K562 (cell line): ENCODE results near the gene TRNP1. TPM values are rescaled to one million over a fixed set of nuclear protein-coding genes. Genes with fewer than 3 reads are reported as not detected.
A peak's percentile ranks its signal among the peaks of the same experiment; 100 is the strongest.

Experiments
- ATAC-seq: fragments of 200-7000 bp; cut with Tn5 transposase; 3 replicates; pipeline ENCODE4 v1.9.1; 2020; ENCODE audit warnings: moderate library complexity
- BruUV-seq: library from RNA; stranded (reverse); fragments of 400-500 nt; replicated peaks from 2 replicates; lab custom pipeline; 2021; lab: Mats Ljungman, UMichigan
- CTCF ChIA-PET: fragments of 300-600 bp; formaldehyde crosslinking; extraction: SDS; loops from one replicate; lab custom pipeline; 2021; ENCODE audit warnings: low intra/inter-chr PET ratio; lab: Yijun Ruan, JAX
- POLR2A ChIA-PET: fragments of 300-600, 350-650 bp; sonication (Branson Sonifier 250); formaldehyde crosslinking; extraction: SDS; loops from one replicate; lab custom pipeline; 2021; ENCODE audit warnings: antibody characterized with exemption, inconsistent platforms; lab: Yijun Ruan, JAX
- DNase-seq, 4 experiments: peaks; one replicate each; pipeline versions ENCODE4 v3.0.0 to v3.0.0-alpha.2; 2011 to 2018; ENCODE audit warnings: low spot score in 3 of 4, mixed read lengths in 3 of 4; ENCODE audit errors: extremely low read depth in 1 of 4
- FAIRE-seq: peaks from 2 replicates; lab custom pipeline; 2011; peaks lifted over from hg19 to GRCh38; lab: Jason Lieb, UNC
- H2AFZ ChIP-seq: 2 replicates; pipeline ENCODE4 v1.6.0; 2011; ENCODE audit warnings: low read depth, low read length, control low read depth, inconsistent platforms
- H3K27ac ChIP-seq: fragments of 200-600 bp; 3 replicates; pipeline ENCODE4 v1.8.0; 2011; ENCODE audit warnings: low read depth, mild to moderate bottlenecking, control low read depth, inconsistent platforms, low read length, moderate library complexity, mixed read lengths; ENCODE audit errors: extremely low read depth
- H3K27me3 ChIP-seq, 2 experiments: fragments of 300-600 bp in 1 of 2; 2 replicates in 1 of 2; 3 replicates in 1 of 2; pipeline versions ENCODE4 v1.6.0 to v1.8.0; 2011; ENCODE audit warnings: inconsistent platforms in 2 of 2, low read length in 2 of 2, mild to moderate bottlenecking in 1 of 2, mixed read lengths in 1 of 2, moderate library complexity in 1 of 2; ENCODE audit not compliant: control insufficient read depth in 2 of 2, insufficient read depth in 2 of 2
- H3K36me3 ChIP-seq: fragments of 300-600 bp; 3 replicates; pipeline ENCODE4 v1.8.0; 2011; ENCODE audit warnings: mild to moderate bottlenecking, low read length, inconsistent platforms; ENCODE audit not compliant: control insufficient read depth, insufficient read depth
- H3K4me1 ChIP-seq, 2 experiments: fragments of 200-600 bp in 1 of 2; replicated peaks in 1 of 2; 2 replicates in 1 of 2; 3 replicates in 1 of 2; pipeline versions ENCODE4 v1.5.1 to v1.8.0; 2011; ENCODE audit warnings: inconsistent platforms in 2 of 2, low read length in 2 of 2, mild to moderate bottlenecking in 1 of 2, mixed read lengths in 1 of 2, moderate library complexity in 1 of 2; ENCODE audit not compliant: control insufficient read depth in 2 of 2, insufficient read depth in 2 of 2
- H3K4me2 ChIP-seq: 2 replicates; pipeline ENCODE4 v1.6.1; 2011; ENCODE audit warnings: low read length, control low read depth, inconsistent platforms, mixed read lengths; ENCODE audit not compliant: insufficient read depth
- H3K4me3 ChIP-seq: fragments of 200-600 bp; sonication (generic), shearing (Covaris generic); 2 replicates; pipeline ENCODE4 v1.5.1; 2016; ENCODE audit warnings: control low read depth, inconsistent platforms
- H3K79me2 ChIP-seq: fragments of 200-600 bp; 3 replicates; pipeline ENCODE4 v1.8.0; 2011; ENCODE audit warnings: low read length, inconsistent platforms; ENCODE audit not compliant: control insufficient read depth, insufficient read depth
- H3K9ac ChIP-seq, 2 experiments: 2 replicates each; pipeline versions ENCODE4 v1.6.0 to v1.6.1; 2011; ENCODE audit warnings: low read depth in 2 of 2, low read length in 2 of 2, control low read depth in 1 of 2, inconsistent platforms in 1 of 2, mild to moderate bottlenecking in 1 of 2, mixed read lengths in 1 of 2; ENCODE audit not compliant: insufficient read depth in 1 of 2
- H3K9me1 ChIP-seq: one replicate; pipeline ENCODE4 v1.6.0; 2011; ENCODE audit warnings: inconsistent platforms, mild to moderate bottlenecking, low read length, moderate library complexity; ENCODE audit not compliant: control insufficient read depth, insufficient read depth
- H3K9me3 ChIP-seq: replicated peaks from 2 replicates; pipeline ENCODE4 v1.5.1; 2011; ENCODE audit warnings: low read depth, low read length, inconsistent platforms; ENCODE audit not compliant: control insufficient read depth, insufficient read depth
- H4K20me1 ChIP-seq: replicated peaks from 2 replicates; pipeline ENCODE4 v1.6.1; 2011; ENCODE audit warnings: low read length, inconsistent platforms, mixed read lengths; ENCODE audit not compliant: control insufficient read depth, insufficient read depth
- CBX1 ChIP-seq: sonication (generic); IDR thresholded peaks from 2 replicates; pipeline ENCODE4 v1.6.1; 2016; ENCODE audit warnings: antibody characterized with exemption, low read depth, mild to moderate bottlenecking
- JUNB ChIP-seq: fragments of 450-650 bp; formaldehyde crosslinking; conservative IDR thresholded peaks from 2 replicates; pipeline ENCODE4 v1.4.0; 2020; ENCODE audit warnings: mild to moderate bottlenecking
- SPI1 ChIP-seq: IDR thresholded peaks from 2 replicates; pipeline ENCODE4 v1.6.1; 2011; ENCODE audit warnings: low read depth, low read length, control low read depth, borderline replicate concordance
- TFE3 ChIP-seq: fragments of 450-650 bp; formaldehyde crosslinking; IDR thresholded peaks from 2 replicates; pipeline ENCODE4 v1.4.0; 2020; ENCODE audit warnings: mild to moderate bottlenecking, mixed read lengths
- WGBS: fragments of 100-300 bp; shearing (Covaris generic); methylation state at CpG from one replicate; pipeline ENCODE4 v1.1.6; 2016; ENCODE audit warnings: low coverage, mixed read lengths; ENCODE audit not compliant: insufficient coverage; ENCODE audit errors: missing lambda C conversion rate; 5-methylcytosine and 5-hydroxymethylcytosine counted together
- in situ Hi-C: fragments of 300-500 bp; cut with MboI; formaldehyde crosslinking; loops from 4 replicates; pipeline ENCODE4 v1.15.0; 2018; ENCODE audit warnings: inconsistent platforms, mixed read lengths
- intact Hi-C: fragments of 100-400 bp; cut with micrococcal nuclease; formaldehyde crosslinking; loops from 2 replicates; pipeline ENCODE4 v1.14.2; 2022
- polyA plus RNA-seq, 8 experiments: library from polyadenylated mRNA; depleted of rRNA in 4 of 8; stranded (reverse) in 5 of 8; unstranded in 3 of 8; fragments of >200 nt; fragmentation: Nextera tagmentation in 2 of 8; fragmentation: Illumina TruSeq in 1 of 8; extraction: Ambion mirVana in 2 of 8; extraction: Trizol in 1 of 8; gene quantifications; 2 replicates each; pipeline versions ENCODE4 v1.2.1 to v1.2.3, GENCODE V29; 2011 to 2014; ENCODE audit warnings: inconsistent platforms in 1 of 8, missing spikeins in 1 of 8
- total RNA-seq, 7 experiments: library from RNA; depleted of rRNA in 6 of 7; stranded (reverse); fragments of >200 nt in 6 of 7; fragmentation: Illumina TruSeq in 2 of 7; extraction: Trizol in 2 of 7; gene quantifications; 2 replicates each; pipeline versions ENCODE4 v1.2.1 to v1.2.3, GENCODE V29; 2011 to 2021; ENCODE audit warnings: low replicate concordance in 1 of 7

TRNP1 gene
- total and polyA plus RNA-seq, 9 of the 15 experiments (the other 6 are each of a cell fraction or from before 2014, with no cell fraction given) = 0.03 to 1.3 (median 0.95) TPM

- Histone ChIP-seq H3K9me1 (no peaks in the 10 kb centered on the region), H2AFZ (no peak overlapping the region), H3K36me3 (no peaks in the 10 kb centered on the region), H3K9ac (no peak overlapping the region), H3K9me3 (no peaks in the 10 kb centered on the region), H3K79me2 (no peaks in the 10 kb centered on the region), H4K20me1 (no peaks in the 10 kb centered on the region; the same call in 1 of the 2 replicates), H3K27ac (no peak overlapping the region), H3K27me3 (peaks cover 4 to 21% of the 10 kb centered on the region in 2 experiments; a peak in 4 of 5 replicates), H3K4me3 (no peak overlapping the region), H3K4me2 (no peak overlapping the region), H3K4me1 (peaks cover 10 to 36% of the 10 kb centered on the region in 2 experiments; a peak in 4 of 5 replicates)
- FAIRE-seq (no peak), DNase-seq (peak in 1 of 4 experiments; percentile 48), ATAC-seq (no peak)
- CTCF ChIA-PET = interaction anchor here (0.6 to 2.8 kb wide), 2 partner anchors 43 to 100 kb away, joined by 9 to 20 read pairs; no protein-coding TSS in a partner anchor
- WGBS = 0% methylated on average over 1 of the region's 1 CpG
- no TSS peak for BruUV-seq
- POLR2A ChIA-PET = interaction anchor here (0.6 to 3.0 kb wide), 5 partner anchors 11 to 369 kb away, joined by 3 to 12 read pairs (median 3); no protein-coding TSS in a partner anchor
- TF ChIP-seq TFE3 (CRISPR knock-in tag) (no peak), CBX1 (no peak), JUNB (CRISPR knock-in tag) (no peak), SPI1 (no peak)
- in situ Hi-C loops (loop anchor here (5.0 kb wide), 2 partner anchors 41 to 101 kb away; no protein-coding TSS in a partner anchor), intact Hi-C loops (no loop called here)
These were observed 2.5 kb downstream of the TRNP1 start for GRCh38 chr1:26996024-26996423.
